IMR-90 (cell line): ENCODE measurements around the gene ZNF729.

ENCODE experiments used
- BHLHE40 ChIP-seq: fragments of 150-350 bp; IDR thresholded peaks from 2 replicates; pipeline ENCODE4 v1.6.1; 2016; ENCODE audit warnings: mild to moderate bottlenecking, low read depth, low read length
- CHD1 ChIP-seq: IDR thresholded peaks from 2 replicates; pipeline ENCODE4 v1.6.1; 2012; ENCODE audit warnings: low read depth, low read length, improper control_type of control experiment
- CTCF ChIP-seq: conservative IDR thresholded peaks from 2 replicates; pipeline ENCODE4 v1.5.1; 2012; ENCODE audit warnings: mild to moderate bottlenecking, low read depth, low read length, improper control_type of control experiment
- POLR2A ChIP-seq: IDR thresholded peaks from 2 replicates; pipeline ENCODE4 v1.6.1; 2012; ENCODE audit warnings: mild to moderate bottlenecking, low read depth, low read length
- TF ChIP-seq, protein P1 (sequence below): fragments of 150-350 bp; IDR thresholded peaks from 2 replicates; pipeline ENCODE4 v1.6.1; 2017; ENCODE audit warnings: mild to moderate bottlenecking, antibody characterized with exemption, low read length, low read depth

DNA sequence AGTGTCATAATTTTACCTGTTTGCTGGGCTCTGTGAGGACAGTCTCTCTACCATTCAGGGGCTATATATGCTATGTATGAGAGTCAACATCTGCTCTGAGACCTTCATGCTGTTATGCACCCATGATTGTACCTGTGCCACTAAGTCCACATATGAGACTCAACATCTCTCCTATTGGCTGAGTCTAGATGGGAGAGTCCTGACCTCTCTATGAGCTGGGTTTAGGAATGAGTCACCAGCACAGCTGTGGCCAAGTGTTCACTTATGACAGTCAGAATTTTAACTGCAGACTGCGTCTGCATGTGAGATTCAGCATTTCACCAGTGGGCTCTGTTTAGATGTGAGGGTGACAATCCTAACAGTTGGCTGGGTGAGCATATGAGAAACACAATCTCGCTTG lies 49.5 kb downstream of the ZNF729 start:
- no peak for TF ChIP-seq CTCF
- no peak for TF ChIP-seq POLR2A
- TF ChIP-seq, protein P1, sequence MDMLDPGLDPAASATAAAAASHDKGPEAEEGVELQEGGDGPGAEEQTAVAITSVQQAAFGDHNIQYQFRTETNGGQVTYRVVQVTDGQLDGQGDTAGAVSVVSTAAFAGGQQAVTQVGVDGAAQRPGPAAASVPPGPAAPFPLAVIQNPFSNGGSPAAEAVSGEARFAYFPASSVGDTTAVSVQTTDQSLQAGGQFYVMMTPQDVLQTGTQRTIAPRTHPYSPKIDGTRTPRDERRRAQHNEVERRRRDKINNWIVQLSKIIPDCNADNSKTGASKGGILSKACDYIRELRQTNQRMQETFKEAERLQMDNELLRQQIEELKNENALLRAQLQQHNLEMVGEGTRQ: no peak
- TF ChIP-seq CHD1: no peak
- TF ChIP-seq BHLHE40: no peak
